ENCODE measurements around the gene CDK5R2.
"Not testable (repeated sequence)": the region's sequence is repeated elsewhere in the genome, so short reads cannot be mapped to it uniquely, and the experiment has no call there.

CDK5R2 gene

GRCh38 chr2:218959141-218959731 is at the start of gene CDK5R2:
TSS of gene CDK5R2 (plus strand) at chr2:218959666. CDS start at chr2:218959821, 155 bp downstream.
- peak; percentile 97 for DNase-seq (ENCODE audit: low spot score)

DNA sequence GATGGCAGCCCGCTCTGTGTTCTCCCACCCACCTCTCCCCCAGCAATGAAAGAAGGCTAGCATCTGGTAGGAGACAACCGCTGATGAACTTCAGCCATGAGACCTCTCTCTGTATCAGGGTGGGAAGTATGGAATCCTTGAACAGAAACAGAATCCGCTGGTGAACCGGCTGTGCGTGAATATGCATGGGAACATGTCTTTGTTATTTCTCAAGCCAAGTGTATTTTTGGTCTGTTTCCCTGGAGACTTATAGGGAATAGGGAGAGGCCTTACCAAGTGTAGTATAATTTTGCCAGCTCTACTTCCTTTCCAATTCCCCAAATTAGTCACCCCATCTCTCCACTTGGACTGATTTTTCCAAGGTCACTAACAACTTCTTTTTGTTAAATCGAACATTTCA is 48.7 kb upstream of the CDK5R2 start:
- no peak for DNase-seq (ENCODE audit: low spot score)

DNA sequence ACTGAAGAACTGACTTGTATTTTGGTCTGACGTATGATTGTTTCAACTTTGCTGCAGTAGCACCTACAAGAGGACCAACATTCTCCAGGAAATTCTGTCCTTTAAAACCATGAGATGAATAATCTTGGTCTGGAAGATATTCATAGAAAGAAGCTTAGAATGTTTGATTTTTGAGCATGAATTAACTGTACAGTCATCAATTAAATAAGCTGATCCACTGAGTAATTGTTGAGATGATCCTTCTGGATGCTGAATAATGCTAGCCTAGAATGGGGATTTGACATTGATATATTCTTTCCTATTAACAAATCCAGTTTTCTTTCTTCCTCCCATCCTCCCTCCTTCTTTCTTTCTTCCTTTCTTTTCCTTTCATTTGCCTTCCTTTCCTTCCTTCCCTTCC is 39.0 kb upstream of the CDK5R2 start:
- DNase-seq (ENCODE audit: low spot score) = no peak

- DNase-seq (ENCODE audit: low spot score) = no peak
These were observed 34.7 kb upstream of the CDK5R2 start for GRCh38 chr2:218924757-218925156.

- DNase-seq (ENCODE audit: low spot score) = no peak
These were observed 34.0 kb upstream of the CDK5R2 start for GRCh38 chr2:218925434-218925833.

DNA sequence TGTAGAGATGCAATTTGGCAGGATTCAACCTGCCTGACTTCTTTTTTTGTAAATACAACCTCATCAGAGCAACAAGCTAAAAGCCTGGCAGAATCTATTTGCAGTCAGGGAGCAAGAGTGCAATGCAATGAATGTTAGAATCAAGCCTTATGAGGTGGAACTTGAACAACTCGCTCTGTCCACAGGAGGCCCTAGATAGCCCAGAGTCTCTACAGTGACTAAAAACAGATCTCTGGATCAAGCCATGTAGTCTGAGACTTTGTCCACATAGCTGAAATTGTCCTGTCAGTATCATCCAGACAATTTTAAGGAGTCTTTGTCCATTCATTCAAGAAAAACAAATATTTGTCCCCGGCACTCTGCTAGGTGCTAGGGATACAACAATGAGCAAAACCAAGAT is 32.0 kb upstream of the CDK5R2 start:
- DNase-seq (ENCODE audit: low spot score) = no peak

GRCh38 chr2:218927876-218928275 is 31.6 kb upstream of the CDK5R2 start:
- no peak for DNase-seq (ENCODE audit: low spot score)

- DNase-seq (ENCODE audit: low spot score) = not testable (repeated sequence)
These were observed 29.0 kb upstream of the CDK5R2 start for GRCh38 chr2:218930488-218930887.

GRCh38 chr2:218931751-218932150 is 27.7 kb upstream of the CDK5R2 start:
- DNase-seq (ENCODE audit: low spot score) = not testable (repeated sequence)

DNA sequence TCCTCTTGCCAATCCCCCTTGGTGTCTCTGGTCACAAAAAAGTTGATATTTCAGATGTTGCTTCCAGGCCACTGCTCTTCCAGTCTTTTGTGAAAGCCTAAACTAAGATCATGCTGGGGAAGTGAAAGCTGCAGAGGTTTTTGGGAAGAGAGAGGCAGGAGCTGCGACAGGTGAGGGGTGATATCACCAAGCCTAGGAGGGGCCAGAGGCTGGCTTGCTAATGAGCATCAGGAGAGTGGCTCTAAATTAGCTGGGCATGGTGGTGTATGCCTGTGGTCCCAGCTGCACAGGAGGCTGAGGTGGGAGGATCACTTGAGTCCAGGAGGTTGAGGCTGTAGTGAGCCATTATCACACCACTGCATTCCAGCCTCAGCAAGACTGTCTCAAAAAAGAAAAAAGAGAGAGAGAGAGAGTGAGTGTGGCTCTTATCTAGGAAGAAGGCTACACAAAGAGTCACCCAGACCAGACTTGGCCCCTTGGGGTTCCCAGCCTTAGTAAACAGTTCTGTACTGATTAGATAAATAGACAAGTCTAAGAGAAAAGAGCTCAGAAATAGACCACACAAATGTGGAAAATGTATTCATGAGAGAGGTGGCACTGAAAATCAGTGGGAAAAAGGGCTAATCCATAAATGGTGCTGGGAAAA is 14.6 kb upstream of the CDK5R2 start:
- no peak for DNase-seq (ENCODE audit: low spot score)

- DNase-seq (ENCODE audit: low spot score) = no peak
These were observed 12.8 kb upstream of the CDK5R2 start for GRCh38 chr2:218946621-218947020.

DNA sequence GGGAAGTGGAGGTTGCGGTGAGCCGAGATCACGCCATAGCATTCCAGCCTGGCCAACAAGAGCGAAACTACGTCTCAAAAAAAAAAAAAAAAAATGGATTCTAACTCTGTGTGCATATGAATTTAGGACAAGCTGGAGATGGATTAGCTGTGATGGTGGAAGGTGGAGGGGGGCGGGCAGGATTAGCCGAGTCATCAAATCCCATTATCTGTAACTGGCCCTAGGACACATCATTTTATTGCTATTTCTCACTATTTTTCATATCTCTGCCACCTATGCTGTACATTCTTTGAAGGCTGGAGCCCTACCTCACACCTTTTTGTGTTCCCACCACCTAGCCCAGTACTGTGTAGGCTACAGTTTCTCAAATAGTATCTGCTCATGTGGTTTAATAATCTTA is 7.3 kb upstream of the CDK5R2 start:
- no peak for DNase-seq (ENCODE audit: low spot score)

- no peak for DNase-seq (ENCODE audit: low spot score)
These were observed 6.0 kb upstream of the CDK5R2 start for GRCh38 chr2:218953366-218953954.

- no peak for DNase-seq (ENCODE audit: low spot score)
These were observed 4.7 kb upstream of the CDK5R2 start for GRCh38 chr2:218954541-218955300.

DNA sequence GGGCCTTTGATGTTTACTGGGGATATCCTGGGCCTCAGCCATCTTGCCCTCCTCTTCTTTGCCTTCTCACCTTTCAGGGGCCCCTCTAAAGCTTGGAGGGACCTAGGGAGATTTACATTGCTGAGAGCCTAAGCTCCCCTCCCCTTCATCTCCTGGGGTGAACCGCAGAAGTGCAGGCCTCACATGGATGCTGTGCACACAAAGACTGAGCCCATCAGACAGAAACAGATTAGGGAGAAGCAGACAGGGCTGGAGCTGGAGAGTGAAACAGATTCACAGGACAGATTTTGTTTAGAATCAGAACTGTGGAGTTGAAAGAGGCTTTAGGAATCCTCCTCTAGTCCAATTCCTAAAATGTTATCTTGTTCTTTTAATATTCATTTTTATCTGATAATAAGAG is 3.4 kb upstream of the CDK5R2 start:
- DNase-seq (ENCODE audit: low spot score) = no peak

DNA sequence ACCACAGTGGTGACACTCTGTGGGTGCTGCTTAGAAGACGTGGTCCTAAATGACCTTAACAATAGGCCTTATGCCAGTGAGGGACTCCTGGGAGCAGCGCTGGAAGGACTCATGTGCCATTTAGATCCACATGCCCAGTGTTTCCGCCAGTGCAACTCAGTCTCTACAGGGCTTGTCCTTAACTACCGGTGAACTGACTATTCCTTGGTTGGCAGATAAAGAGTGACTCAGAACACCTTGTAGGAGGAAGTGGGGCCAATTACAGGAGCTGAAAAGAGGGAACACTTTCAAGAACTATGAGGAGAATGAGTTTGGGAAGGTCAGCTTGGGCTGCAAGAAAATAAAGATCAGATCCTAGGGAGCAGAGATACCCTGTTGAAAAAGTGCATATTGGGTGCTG is 1.8 kb upstream of the CDK5R2 start:
- no peak for DNase-seq (ENCODE audit: low spot score)

DNA sequence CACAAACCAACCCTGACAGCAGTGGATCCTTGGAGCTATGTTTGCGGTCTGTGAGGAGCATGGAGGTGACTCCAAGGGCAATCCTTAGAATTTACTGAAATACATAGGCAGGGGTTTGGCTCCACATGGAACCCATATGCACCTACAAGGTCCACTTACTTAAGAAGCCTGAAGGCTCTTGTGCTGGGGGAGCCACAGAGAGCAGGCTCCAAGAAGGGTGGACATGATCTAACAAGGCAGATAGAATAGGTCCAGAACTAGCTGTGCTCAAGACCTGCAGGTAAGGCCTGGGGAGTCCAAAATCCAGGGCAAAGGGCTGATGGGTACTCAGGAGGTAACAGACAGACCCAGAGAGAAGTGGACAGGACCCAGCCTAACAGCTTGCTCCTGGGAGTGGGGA is 1.2 kb upstream of the CDK5R2 start:
- DNase-seq (ENCODE audit: low spot score) = no peak

GRCh38 chr2:218959761-218960308 is 369 bp downstream of the CDK5R2 start:
- DNase-seq (ENCODE audit: low spot score) = no peak

DNA sequence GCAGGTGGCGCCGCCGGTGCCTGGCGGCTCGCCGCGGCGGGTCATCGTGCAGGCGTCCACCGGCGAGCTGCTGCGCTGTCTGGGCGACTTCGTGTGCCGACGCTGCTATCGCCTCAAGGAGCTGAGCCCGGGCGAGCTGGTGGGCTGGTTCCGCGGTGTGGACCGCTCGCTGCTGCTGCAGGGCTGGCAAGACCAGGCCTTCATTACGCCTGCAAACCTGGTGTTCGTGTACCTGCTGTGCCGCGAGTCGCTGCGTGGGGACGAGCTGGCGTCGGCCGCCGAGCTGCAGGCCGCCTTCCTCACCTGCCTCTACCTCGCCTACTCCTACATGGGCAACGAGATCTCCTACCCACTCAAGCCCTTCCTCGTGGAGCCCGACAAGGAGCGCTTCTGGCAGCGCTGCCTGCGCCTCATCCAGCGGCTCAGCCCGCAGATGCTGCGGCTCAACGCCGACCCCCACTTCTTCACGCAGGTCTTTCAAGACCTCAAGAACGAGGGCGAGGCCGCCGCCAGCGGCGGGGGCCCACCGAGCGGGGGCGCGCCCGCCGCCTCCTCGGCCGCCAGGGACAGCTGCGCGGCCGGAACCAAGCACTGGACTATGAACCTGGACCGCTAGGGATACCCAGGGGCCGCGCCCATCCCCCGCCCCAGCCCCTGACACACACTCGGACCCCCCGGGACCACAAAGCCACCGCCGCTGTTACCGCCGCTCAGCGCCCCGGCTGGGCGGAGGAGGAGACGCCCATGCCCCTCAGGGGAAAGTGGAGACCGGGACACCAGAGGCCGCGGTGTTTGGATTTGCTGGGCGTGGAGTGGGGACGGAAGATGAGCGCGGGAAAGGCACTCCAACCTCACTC is 1.1 kb downstream of the CDK5R2 start:
- no peak for DNase-seq (ENCODE audit: low spot score)

- no peak for DNase-seq (ENCODE audit: low spot score)
These were observed 1.8 kb downstream of the CDK5R2 start for GRCh38 chr2:218961229-218961628.

- peak; percentile 48 for DNase-seq (ENCODE audit: low spot score)
These were observed 2.4 kb downstream of the CDK5R2 start for GRCh38 chr2:218961651-218962570.

Measured in AG20443 (cell line).